ENCODE data around the gene FBLN1. TPM values are rescaled to one million over a fixed set of nuclear protein-coding genes. Genes with fewer than 3 reads are reported as not detected.

The FBLN1 gene
- total RNA-seq, 1 donor from 2014 or later, result 186 TPM

- H3K4me3 Mint-ChIP-seq (ENCODE audit: unreplicated experiment), result no peak overlapping the region
- no peak overlapping the region for H3K27ac Mint-ChIP-seq (ENCODE audit: unreplicated experiment)
- no peaks in the 10 kb centered on the region for H3K27me3 Mint-ChIP-seq (ENCODE audit: low read depth)
- no peaks in the 10 kb centered on the region for H3K4me1 Mint-ChIP-seq (ENCODE audit: low read depth)
- DNase-seq (ENCODE audit: low spot score), result peak; percentile 53
- H3K36me3 Mint-ChIP-seq (ENCODE audit: low read depth), result peaks cover 5% of the 10 kb centered on the region
- TF ChIP-seq CTCF (IDR thresholded peaks at IDR 0.05), result no peak
- H3K9me3 Mint-ChIP-seq (ENCODE audit: low read depth), result no peaks in the 10 kb centered on the region
Observed at GRCh38 chr22:45578524-45579147, 76.0 kb downstream of the FBLN1 start.

GRCh38 chr22:45579306-45579705 lies 76.6 kb downstream of the FBLN1 start:
- no peaks in the 10 kb centered on the region for H3K9me3 Mint-ChIP-seq (ENCODE audit: low read depth)
- H3K4me1 Mint-ChIP-seq (ENCODE audit: low read depth), result no peaks in the 10 kb centered on the region
- TF ChIP-seq CTCF (IDR thresholded peaks at IDR 0.05), result no peak
- no peak overlapping the region for H3K4me3 Mint-ChIP-seq (ENCODE audit: unreplicated experiment)
- no peak overlapping the region for H3K27ac Mint-ChIP-seq (ENCODE audit: unreplicated experiment)
- H3K36me3 Mint-ChIP-seq (ENCODE audit: low read depth), result peaks cover 5% of the 10 kb centered on the region
- DNase-seq (ENCODE audit: low spot score), result peak; percentile 77
- no peaks in the 10 kb centered on the region for H3K27me3 Mint-ChIP-seq (ENCODE audit: low read depth)

- no peak overlapping the region for H3K27ac Mint-ChIP-seq (ENCODE audit: unreplicated experiment)
- peak; percentile 73 for DNase-seq (ENCODE audit: low spot score)
- H3K4me1 Mint-ChIP-seq (ENCODE audit: low read depth), result no peaks in the 10 kb centered on the region
- no peaks in the 10 kb centered on the region for H3K9me3 Mint-ChIP-seq (ENCODE audit: low read depth)
- H3K4me3 Mint-ChIP-seq (ENCODE audit: unreplicated experiment), result no peak overlapping the region
- H3K36me3 Mint-ChIP-seq (ENCODE audit: low read depth), result peaks cover 7% of the 10 kb centered on the region
- no peaks in the 10 kb centered on the region for H3K27me3 Mint-ChIP-seq (ENCODE audit: low read depth)
- TF ChIP-seq CTCF (IDR thresholded peaks at IDR 0.05), result no peak
Observed at GRCh38 chr22:45579806-45580725, 77.4 kb downstream of the FBLN1 start.

GRCh38 chr22:45580726-45581381 lies 78.2 kb downstream of the FBLN1 start:
- no peaks in the 10 kb centered on the region for H3K4me1 Mint-ChIP-seq (ENCODE audit: low read depth)
- no peaks in the 10 kb centered on the region for H3K27me3 Mint-ChIP-seq (ENCODE audit: low read depth)
- peak; percentile 49 for DNase-seq (ENCODE audit: low spot score)
- H3K9me3 Mint-ChIP-seq (ENCODE audit: low read depth), result no peaks in the 10 kb centered on the region
- no peak for TF ChIP-seq CTCF (IDR thresholded peaks at IDR 0.05)
- H3K36me3 Mint-ChIP-seq (ENCODE audit: low read depth), result peaks cover 7% of the 10 kb centered on the region
- no peak overlapping the region for H3K4me3 Mint-ChIP-seq (ENCODE audit: unreplicated experiment)
- no peak overlapping the region for H3K27ac Mint-ChIP-seq (ENCODE audit: unreplicated experiment)

GRCh38 chr22:45581549-45582080 lies 78.9 kb downstream of the FBLN1 start:
- TF ChIP-seq CTCF (IDR thresholded peaks at IDR 0.05), result no peak
- Mint-ChIP-seq H3K4me1 (ENCODE audit: low read depth) (no peaks in the 10 kb centered on the region), H3K36me3 (ENCODE audit: low read depth) (peaks cover 7% of the 10 kb centered on the region), H3K9me3 (ENCODE audit: low read depth) (no peaks in the 10 kb centered on the region), H3K27ac (ENCODE audit: unreplicated experiment) (no peak overlapping the region), H3K4me3 (ENCODE audit: unreplicated experiment) (no peak overlapping the region), H3K27me3 (ENCODE audit: low read depth) (no peaks in the 10 kb centered on the region)
- DNase-seq (ENCODE audit: low spot score), result peak; percentile 75

Measured in chondrocyte (in vitro differentiated cells).